Astrocyte (in vitro differentiated cells and primary cell): ENCODE measurements around the gene TFEC. TPM values are rescaled to one million over a fixed set of nuclear protein-coding genes. Genes with fewer than 3 reads are reported as not detected.
"Not testable (repeated sequence)": the region's sequence is repeated elsewhere in the genome, so short reads cannot be mapped to it uniquely, and the experiment has no call there.

Experiments
- DNase-seq: peaks from one replicate; pipeline ENCODE4 v3.0.0-alpha.2; 2010; ENCODE audit warnings: low read depth
- FAIRE-seq: peaks from 2 replicates; lab custom pipeline; 2011; peaks lifted over from hg19 to GRCh38; lab: Jason Lieb, UNC
- H2AFZ ChIP-seq: 2 replicates; pipeline ENCODE4 v1.6.0; 2012; ENCODE audit warnings: low read depth, low read length, inconsistent platforms
- H3K27ac ChIP-seq: 2 replicates; pipeline ENCODE4 v1.5.1; 2011; ENCODE audit warnings: low read depth, low read length, inconsistent platforms
- H3K27me3 ChIP-seq: 2 replicates; pipeline ENCODE4 v1.6.0; 2011; ENCODE audit warnings: low read length, inconsistent platforms; ENCODE audit not compliant: insufficient read depth
- H3K36me3 ChIP-seq: 2 replicates; pipeline ENCODE4 v1.5.1; 2011; ENCODE audit warnings: low read length, inconsistent platforms; ENCODE audit not compliant: insufficient read depth
- H3K4me1 ChIP-seq: 2 replicates; pipeline ENCODE4 v1.5.1; 2011; ENCODE audit warnings: low read length, inconsistent platforms; ENCODE audit not compliant: insufficient read depth
- H3K4me2 ChIP-seq: 2 replicates; pipeline ENCODE4 v1.6.0; 2012; ENCODE audit warnings: low read length, inconsistent platforms
- H3K4me3 ChIP-seq: 2 replicates; pipeline ENCODE4 v1.5.1; 2011; ENCODE audit warnings: low read depth, mild to moderate bottlenecking, low read length, inconsistent platforms; ENCODE audit not compliant: insufficient read depth
- H3K79me2 ChIP-seq: 2 replicates; pipeline ENCODE4 v1.6.0; 2012; ENCODE audit warnings: mild to moderate bottlenecking, low read length, inconsistent platforms; ENCODE audit not compliant: insufficient read depth
- H3K9ac ChIP-seq: 2 replicates; pipeline ENCODE4 v1.6.0; 2012; ENCODE audit warnings: mild to moderate bottlenecking, low read length, inconsistent platforms
- H3K9me3 ChIP-seq: 2 replicates; pipeline ENCODE4 v1.5.1; 2012; ENCODE audit warnings: low read depth, mild to moderate bottlenecking, low read length, inconsistent platforms; ENCODE audit not compliant: insufficient read depth
- H4K20me1 ChIP-seq: 2 replicates; pipeline ENCODE4 v1.6.0; 2012; ENCODE audit warnings: low read length, inconsistent platforms; ENCODE audit not compliant: insufficient read depth
- H3K27ac Mint-ChIP-seq: one replicate; pipeline ENCODE4 v1.8.0; 2021; ENCODE audit warnings: mild to moderate bottlenecking, mixed read lengths; ENCODE audit not compliant: unreplicated experiment
- H3K27me3 Mint-ChIP-seq: one replicate; pipeline ENCODE4 v1.8.0; 2021; ENCODE audit warnings: low read depth, mixed read lengths; ENCODE audit not compliant: unreplicated experiment
- H3K36me3 Mint-ChIP-seq: one replicate; pipeline ENCODE4 v1.8.0; 2021; ENCODE audit warnings: low read depth, mixed read lengths; ENCODE audit not compliant: unreplicated experiment
- H3K4me1 Mint-ChIP-seq: one replicate; pipeline ENCODE4 v1.8.0; 2021; ENCODE audit warnings: low read depth, mixed read lengths; ENCODE audit not compliant: unreplicated experiment
- H3K4me3 Mint-ChIP-seq: one replicate; pipeline ENCODE4 v1.8.0; 2021; ENCODE audit warnings: mild to moderate bottlenecking, moderate library complexity, mixed read lengths; ENCODE audit not compliant: unreplicated experiment
- H3K9me3 Mint-ChIP-seq: one replicate; pipeline ENCODE4 v1.8.0; 2021; ENCODE audit warnings: mild to moderate bottlenecking, mixed read lengths; ENCODE audit not compliant: unreplicated experiment
- EZH2 ChIP-seq: IDR thresholded peaks from 2 replicates; pipeline ENCODE4 v1.6.1; 2012; ENCODE audit warnings: mild to moderate bottlenecking, low read length, inconsistent platforms; ENCODE audit not compliant: insufficient read depth
- total RNA-seq: library from RNA; stranded (reverse); gene quantifications from 2 replicates; pipeline ENCODE4 v1.2.1, GENCODE V29; 2021
- TF ChIP-seq, protein P1 (sequence below): IDR thresholded peaks from 2 replicates; pipeline ENCODE4 v1.5.1; 2011; ENCODE audit warnings: low read depth, mild to moderate bottlenecking, inconsistent platforms, low read length, moderate library complexity; ENCODE audit not compliant: insufficient read depth

TFEC gene
- total RNA-seq, 1 donor from 2014 or later = 1.8 TPM

GRCh38 chr7:115929736-115930135 is 100.8 kb downstream of the TFEC start:
- not testable (repeated sequence) for H3K4me3 Mint-ChIP-seq, H3K27me3 ChIP-seq, H3K27me3 Mint-ChIP-seq, H3K4me1 Mint-ChIP-seq, H4K20me1 ChIP-seq, H3K9me3 Mint-ChIP-seq, H2AFZ ChIP-seq, H3K79me2 ChIP-seq, H3K27ac Mint-ChIP-seq, H3K9ac ChIP-seq, H3K9me3 ChIP-seq, H3K36me3 ChIP-seq, H3K27ac ChIP-seq, FAIRE-seq, H3K4me1 ChIP-seq, DNase-seq, H3K4me2 ChIP-seq, H3K4me3 ChIP-seq, H3K36me3 Mint-ChIP-seq

GRCh38 chr7:115924411-115924810 is 106.2 kb downstream of the TFEC start:
- no peak overlapping the region for H3K4me3 Mint-ChIP-seq
- TF ChIP-seq, protein P1, sequence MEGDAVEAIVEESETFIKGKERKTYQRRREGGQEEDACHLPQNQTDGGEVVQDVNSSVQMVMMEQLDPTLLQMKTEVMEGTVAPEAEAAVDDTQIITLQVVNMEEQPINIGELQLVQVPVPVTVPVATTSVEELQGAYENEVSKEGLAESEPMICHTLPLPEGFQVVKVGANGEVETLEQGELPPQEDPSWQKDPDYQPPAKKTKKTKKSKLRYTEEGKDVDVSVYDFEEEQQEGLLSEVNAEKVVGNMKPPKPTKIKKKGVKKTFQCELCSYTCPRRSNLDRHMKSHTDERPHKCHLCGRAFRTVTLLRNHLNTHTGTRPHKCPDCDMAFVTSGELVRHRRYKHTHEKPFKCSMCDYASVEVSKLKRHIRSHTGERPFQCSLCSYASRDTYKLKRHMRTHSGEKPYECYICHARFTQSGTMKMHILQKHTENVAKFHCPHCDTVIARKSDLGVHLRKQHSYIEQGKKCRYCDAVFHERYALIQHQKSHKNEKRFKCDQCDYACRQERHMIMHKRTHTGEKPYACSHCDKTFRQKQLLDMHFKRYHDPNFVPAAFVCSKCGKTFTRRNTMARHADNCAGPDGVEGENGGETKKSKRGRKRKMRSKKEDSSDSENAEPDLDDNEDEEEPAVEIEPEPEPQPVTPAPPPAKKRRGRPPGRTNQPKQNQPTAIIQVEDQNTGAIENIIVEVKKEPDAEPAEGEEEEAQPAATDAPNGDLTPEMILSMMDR = no peak
- no peak for TF ChIP-seq EZH2
- no peaks in the 10 kb centered on the region for H3K9me3 ChIP-seq
- no peaks in the 10 kb centered on the region for H3K36me3 Mint-ChIP-seq
- H3K4me2 ChIP-seq = no peak overlapping the region
- H2AFZ ChIP-seq = no peak overlapping the region
- H3K4me1 ChIP-seq = no peaks in the 10 kb centered on the region
- H3K9ac ChIP-seq = no peak overlapping the region
- FAIRE-seq (no peak), DNase-seq (no peak)
- no peak overlapping the region for H3K4me3 ChIP-seq
- H3K4me1 Mint-ChIP-seq = peaks cover 4% of the 10 kb centered on the region
- H3K27me3 Mint-ChIP-seq = no peaks in the 10 kb centered on the region
- H3K27ac ChIP-seq = no peak overlapping the region
- no peaks in the 10 kb centered on the region for H3K27me3 ChIP-seq
- H3K9me3 Mint-ChIP-seq = no peaks in the 10 kb centered on the region
- no peaks in the 10 kb centered on the region for H4K20me1 ChIP-seq
- H3K79me2 ChIP-seq = no peaks in the 10 kb centered on the region
- H3K27ac Mint-ChIP-seq = no peak overlapping the region
- H3K36me3 ChIP-seq = no peaks in the 10 kb centered on the region

GRCh38 chr7:115920367-115920766 is 110.2 kb downstream of the TFEC start:
- FAIRE-seq (no peak), DNase-seq (no peak)
- no peaks in the 10 kb centered on the region for H3K79me2 ChIP-seq
- no peak overlapping the region for H3K27ac Mint-ChIP-seq
- H3K4me2 ChIP-seq = no peak overlapping the region
- no peak overlapping the region for H3K9ac ChIP-seq
- peaks cover 4% of the 10 kb centered on the region for H3K4me1 Mint-ChIP-seq
- no peak overlapping the region for H3K4me3 Mint-ChIP-seq
- H2AFZ ChIP-seq = no peak overlapping the region
- no peaks in the 10 kb centered on the region for H3K9me3 ChIP-seq
- no peaks in the 10 kb centered on the region for H3K4me1 ChIP-seq
- no peak overlapping the region for H3K27ac ChIP-seq
- H3K36me3 Mint-ChIP-seq = no peaks in the 10 kb centered on the region
- no peaks in the 10 kb centered on the region for H3K27me3 ChIP-seq
- no peaks in the 10 kb centered on the region for H3K36me3 ChIP-seq
- TF ChIP-seq, protein P1 = no peak
- no peak overlapping the region for H3K4me3 ChIP-seq
- H3K9me3 Mint-ChIP-seq = no peaks in the 10 kb centered on the region
- no peaks in the 10 kb centered on the region for H4K20me1 ChIP-seq
- H3K27me3 Mint-ChIP-seq = no peaks in the 10 kb centered on the region
